ENCODE data around the gene TEX35. TPM values are rescaled to one million over a fixed set of nuclear protein-coding genes. Genes with fewer than 3 reads are reported as not detected.

The TEX35 gene
- total RNA-seq, 1 experiment from 2014 or later: not detected

DNA sequence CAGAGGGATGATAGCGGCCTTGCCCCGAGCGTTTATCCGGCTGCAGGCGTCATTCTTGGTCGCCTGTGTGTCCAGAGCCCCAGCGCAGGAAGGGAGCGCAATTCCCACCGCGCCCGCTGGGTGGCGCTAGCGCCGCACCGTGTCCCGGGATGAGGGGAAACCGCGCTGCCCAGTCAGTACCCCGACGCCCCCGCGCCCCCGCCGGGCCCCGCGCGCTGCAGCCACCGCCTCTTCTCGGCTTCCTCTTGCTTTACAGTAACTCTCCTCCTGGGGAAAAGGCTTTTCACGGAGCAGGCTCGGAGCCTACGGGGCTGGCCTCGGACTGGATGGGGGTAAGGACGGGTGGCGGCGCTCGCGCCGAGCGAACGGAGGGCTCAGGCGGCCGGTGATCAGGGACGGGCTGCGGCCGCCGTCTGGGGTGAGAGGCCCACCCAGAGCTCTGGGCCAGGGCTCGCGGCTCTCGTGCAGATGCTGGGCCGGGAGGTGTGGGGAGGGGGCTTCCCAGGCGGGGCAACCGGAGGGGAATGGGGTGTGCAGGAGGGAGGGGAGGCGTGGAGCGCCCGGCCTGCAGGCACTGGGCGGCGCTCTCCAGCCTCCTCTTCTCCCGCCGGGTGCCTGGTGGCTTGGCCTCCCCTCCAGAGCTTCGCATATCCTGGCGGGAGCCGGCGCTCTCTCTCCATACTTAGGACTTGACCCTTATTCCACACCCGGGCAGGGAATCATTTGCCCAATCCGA is 29.8 kb downstream of the TEX35 start:
- Mint-ChIP-seq H3K4me1 (ENCODE audit: insufficient read depth, unreplicated experiment) (peaks cover 35% of the 10 kb centered on the region), H3K4me3 (ENCODE audit: unreplicated experiment) (peak overlapping the region; percentile 95), H3K27me3 (ENCODE audit: insufficient read depth, unreplicated experiment) (no peaks in the 10 kb centered on the region), H3K9me3 (ENCODE audit: unreplicated experiment) (no peaks in the 10 kb centered on the region), H3K27ac (ENCODE audit: low read depth, unreplicated experiment) (peak overlapping the region; percentile 80), H3K36me3 (ENCODE audit: insufficient read depth, unreplicated experiment) (peaks cover 10% of the 10 kb centered on the region)
- no TSS peak for BruUV-seq (replicated peaks)
- intact Hi-C loops (cut with micrococcal nuclease): loop anchor here (1.0 to 2.0 kb wide), 5 partner anchors 66 to 460 kb away; no protein-coding TSS in a partner anchor
- DNase-seq (ENCODE audit: unreplicated experiment): peak; percentile 89
- CTCF ChIA-PET: interaction anchor here (0.6 to 12.2 kb wide), 99 partner anchors 8 to 828 kb away, joined by 3 to 390 read pairs (median 5); partner anchors contain the start of genes RALGPS2 and SOAT1
- POLR2A ChIA-PET: interaction anchor here (0.6 to 3.4 kb wide), 14 partner anchors 10 to 466 kb away, joined by 3 to 23 read pairs (median 3); partner anchors contain the start of gene RALGPS2
- TF ChIP-seq, protein P1, sequence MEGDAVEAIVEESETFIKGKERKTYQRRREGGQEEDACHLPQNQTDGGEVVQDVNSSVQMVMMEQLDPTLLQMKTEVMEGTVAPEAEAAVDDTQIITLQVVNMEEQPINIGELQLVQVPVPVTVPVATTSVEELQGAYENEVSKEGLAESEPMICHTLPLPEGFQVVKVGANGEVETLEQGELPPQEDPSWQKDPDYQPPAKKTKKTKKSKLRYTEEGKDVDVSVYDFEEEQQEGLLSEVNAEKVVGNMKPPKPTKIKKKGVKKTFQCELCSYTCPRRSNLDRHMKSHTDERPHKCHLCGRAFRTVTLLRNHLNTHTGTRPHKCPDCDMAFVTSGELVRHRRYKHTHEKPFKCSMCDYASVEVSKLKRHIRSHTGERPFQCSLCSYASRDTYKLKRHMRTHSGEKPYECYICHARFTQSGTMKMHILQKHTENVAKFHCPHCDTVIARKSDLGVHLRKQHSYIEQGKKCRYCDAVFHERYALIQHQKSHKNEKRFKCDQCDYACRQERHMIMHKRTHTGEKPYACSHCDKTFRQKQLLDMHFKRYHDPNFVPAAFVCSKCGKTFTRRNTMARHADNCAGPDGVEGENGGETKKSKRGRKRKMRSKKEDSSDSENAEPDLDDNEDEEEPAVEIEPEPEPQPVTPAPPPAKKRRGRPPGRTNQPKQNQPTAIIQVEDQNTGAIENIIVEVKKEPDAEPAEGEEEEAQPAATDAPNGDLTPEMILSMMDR (IDR thresholded peaks at IDR 0.05; ENCODE audit: unreplicated experiment): peak; percentile 100

DNA sequence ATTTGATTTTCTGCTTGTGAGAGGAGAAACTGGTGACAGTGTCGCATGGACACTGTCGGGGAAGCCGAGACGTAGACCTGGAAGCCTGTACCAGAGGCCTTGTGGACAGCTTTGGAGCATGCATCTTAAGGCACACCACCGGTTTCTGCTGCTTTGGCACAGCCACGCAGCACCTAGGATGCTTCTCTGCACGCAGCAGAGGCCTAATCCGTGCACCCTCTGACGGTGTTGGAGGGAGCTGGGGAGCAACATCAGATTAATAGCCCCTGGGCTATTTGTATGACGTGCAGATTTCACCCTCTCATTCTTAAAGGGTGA is 30.3 kb downstream of the TEX35 start:
- no TSS peak for BruUV-seq (replicated peaks)
- no peak for DNase-seq (ENCODE audit: unreplicated experiment)
- POLR2A ChIA-PET: interaction anchor here (0.6 to 3.4 kb wide), 11 partner anchors 11 to 466 kb away, joined by 3 to 23 read pairs (median 3); partner anchors contain the start of gene RALGPS2
- H3K4me1 Mint-ChIP-seq (ENCODE audit: insufficient read depth, unreplicated experiment): peaks cover 30% of the 10 kb centered on the region
- no peaks in the 10 kb centered on the region for H3K27me3 Mint-ChIP-seq (ENCODE audit: insufficient read depth, unreplicated experiment)
- no peaks in the 10 kb centered on the region for H3K9me3 Mint-ChIP-seq (ENCODE audit: unreplicated experiment)
- peak overlapping the region; percentile 95 for H3K4me3 Mint-ChIP-seq (ENCODE audit: unreplicated experiment)
- intact Hi-C loops (cut with micrococcal nuclease): loop anchor here (2.0 kb wide), 2 partner anchors 66 to 184 kb away; no protein-coding TSS in a partner anchor
- TF ChIP-seq, protein P1 (IDR thresholded peaks at IDR 0.05; ENCODE audit: unreplicated experiment): no peak
- peak overlapping the region; percentile 80 for H3K27ac Mint-ChIP-seq (ENCODE audit: low read depth, unreplicated experiment)
- peaks cover 10% of the 10 kb centered on the region for H3K36me3 Mint-ChIP-seq (ENCODE audit: insufficient read depth, unreplicated experiment)
- CTCF ChIA-PET: interaction anchor here (0.6 to 12.2 kb wide), 81 partner anchors 8 to 827 kb away, joined by 3 to 390 read pairs (median 5); partner anchors contain the start of gene RALGPS2

DNA sequence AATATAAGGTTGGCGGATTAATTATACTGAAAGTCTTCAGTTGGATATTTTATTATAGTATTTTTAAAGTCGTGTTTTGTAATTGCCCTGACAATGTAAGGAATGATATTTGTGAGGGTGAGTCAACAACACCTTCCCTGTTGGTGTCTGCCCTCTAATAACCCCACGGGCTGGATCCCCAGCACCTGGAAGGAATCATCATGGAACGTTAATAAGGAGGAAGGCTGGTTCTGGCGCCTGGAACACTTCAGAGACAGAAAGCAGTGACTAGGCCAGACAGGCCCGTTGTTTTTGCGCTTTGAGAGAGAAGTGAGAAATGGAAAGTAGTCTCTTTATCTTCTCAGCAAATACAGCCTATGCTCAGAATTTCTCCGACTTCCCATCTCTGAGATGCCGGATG is 31.6 kb downstream of the TEX35 start:
- H3K4me3 Mint-ChIP-seq (ENCODE audit: unreplicated experiment): no peak overlapping the region
- intact Hi-C loops (cut with micrococcal nuclease): no loop called here
- H3K36me3 Mint-ChIP-seq (ENCODE audit: insufficient read depth, unreplicated experiment): peaks cover 10% of the 10 kb centered on the region
- no peaks in the 10 kb centered on the region for H3K9me3 Mint-ChIP-seq (ENCODE audit: unreplicated experiment)
- POLR2A ChIA-PET: interaction anchor here (3.0 to 3.4 kb wide), 3 partner anchors 182 to 209 kb away, joined by 17 to 23 read pairs (median 18); no protein-coding TSS in a partner anchor
- H3K27me3 Mint-ChIP-seq (ENCODE audit: insufficient read depth, unreplicated experiment): no peaks in the 10 kb centered on the region
- DNase-seq (ENCODE audit: unreplicated experiment): no peak
- BruUV-seq (replicated peaks): no TSS peak
- no peak overlapping the region for H3K27ac Mint-ChIP-seq (ENCODE audit: low read depth, unreplicated experiment)
- CTCF ChIA-PET: interaction anchor here (0.6 to 12.2 kb wide), 15 partner anchors 11 to 583 kb away, joined by 3 to 390 read pairs (median 8); partner anchors contain the start of gene RALGPS2
- peaks cover 20% of the 10 kb centered on the region for H3K4me1 Mint-ChIP-seq (ENCODE audit: insufficient read depth, unreplicated experiment)
- TF ChIP-seq, protein P1 (IDR thresholded peaks at IDR 0.05; ENCODE audit: unreplicated experiment): no peak

DNA sequence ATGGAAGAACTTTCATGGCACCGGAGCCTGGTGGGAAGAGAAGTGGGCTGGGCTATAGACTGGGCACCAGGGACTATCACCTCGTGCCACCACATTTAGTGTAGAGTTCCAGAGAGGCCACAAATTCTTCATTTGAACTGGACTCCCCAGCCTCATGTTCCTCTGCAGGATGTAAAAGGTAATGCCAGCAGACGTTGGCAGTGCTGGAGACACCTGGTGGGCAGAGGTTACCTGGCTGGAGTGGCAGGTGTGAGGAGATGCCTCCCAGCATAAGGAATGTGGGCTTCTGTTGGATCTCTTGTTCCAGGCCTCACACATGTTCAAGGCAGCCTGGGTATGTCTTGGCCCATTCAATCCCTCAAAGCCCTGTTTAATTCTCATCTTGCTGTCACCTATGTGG is 35.2 kb downstream of the TEX35 start:
- no peak overlapping the region for H3K27ac Mint-ChIP-seq (ENCODE audit: low read depth, unreplicated experiment)
- H3K4me1 Mint-ChIP-seq (ENCODE audit: insufficient read depth, unreplicated experiment): peaks cover 4% of the 10 kb centered on the region
- TF ChIP-seq, protein P1 (IDR thresholded peaks at IDR 0.05; ENCODE audit: unreplicated experiment): no peak
- peaks cover 5% of the 10 kb centered on the region for H3K36me3 Mint-ChIP-seq (ENCODE audit: insufficient read depth, unreplicated experiment)
- DNase-seq (ENCODE audit: unreplicated experiment): no peak
- no TSS peak for BruUV-seq (replicated peaks)
- ChIA-PET POLR2A (interaction anchor here (0.6 to 1.2 kb wide), 2 partner anchors 11 to 1265 kb away, joined by 3 to 5 read pairs; no protein-coding TSS in a partner anchor), CTCF (interaction anchor here (0.9 to 1.7 kb wide), 3 partner anchors 178 to 455 kb away, joined by 4 to 6 read pairs (median 5); no protein-coding TSS in a partner anchor)
- H3K27me3 Mint-ChIP-seq (ENCODE audit: insufficient read depth, unreplicated experiment): no peaks in the 10 kb centered on the region
- no peak overlapping the region for H3K4me3 Mint-ChIP-seq (ENCODE audit: unreplicated experiment)
- intact Hi-C loops (cut with micrococcal nuclease): no loop called here
- H3K9me3 Mint-ChIP-seq (ENCODE audit: unreplicated experiment): no peaks in the 10 kb centered on the region
